Measurements from ENCODE around the gene PIP4K2B. TPM values are rescaled to one million over a fixed set of nuclear protein-coding genes. Genes with fewer than 3 reads are reported as not detected.

PIP4K2B gene
- total RNA-seq, 1 experiment from 2014 or later: 28.0 TPM

- no peaks in the 10 kb centered on the region for H3K4me1 ChIP-seq (ENCODE audit: insufficient read depth, low read length, poor library complexity, severe bottlenecking)
- TF ChIP-seq EZH2 (IDR thresholded peaks at IDR 0.05; ENCODE audit: borderline replicate concordance, low read depth, low read length, poor library complexity, severe bottlenecking): no peak
- TF ChIP-seq, protein P1, sequence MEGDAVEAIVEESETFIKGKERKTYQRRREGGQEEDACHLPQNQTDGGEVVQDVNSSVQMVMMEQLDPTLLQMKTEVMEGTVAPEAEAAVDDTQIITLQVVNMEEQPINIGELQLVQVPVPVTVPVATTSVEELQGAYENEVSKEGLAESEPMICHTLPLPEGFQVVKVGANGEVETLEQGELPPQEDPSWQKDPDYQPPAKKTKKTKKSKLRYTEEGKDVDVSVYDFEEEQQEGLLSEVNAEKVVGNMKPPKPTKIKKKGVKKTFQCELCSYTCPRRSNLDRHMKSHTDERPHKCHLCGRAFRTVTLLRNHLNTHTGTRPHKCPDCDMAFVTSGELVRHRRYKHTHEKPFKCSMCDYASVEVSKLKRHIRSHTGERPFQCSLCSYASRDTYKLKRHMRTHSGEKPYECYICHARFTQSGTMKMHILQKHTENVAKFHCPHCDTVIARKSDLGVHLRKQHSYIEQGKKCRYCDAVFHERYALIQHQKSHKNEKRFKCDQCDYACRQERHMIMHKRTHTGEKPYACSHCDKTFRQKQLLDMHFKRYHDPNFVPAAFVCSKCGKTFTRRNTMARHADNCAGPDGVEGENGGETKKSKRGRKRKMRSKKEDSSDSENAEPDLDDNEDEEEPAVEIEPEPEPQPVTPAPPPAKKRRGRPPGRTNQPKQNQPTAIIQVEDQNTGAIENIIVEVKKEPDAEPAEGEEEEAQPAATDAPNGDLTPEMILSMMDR (conservative IDR thresholded peaks at IDR 0.05; ENCODE audit: low read depth, low read length): no peak
- intact Hi-C loops (cut with micrococcal nuclease; ENCODE audit: unreplicated experiment): no loop called here
- H3K27me3 ChIP-seq (replicated peaks; ENCODE audit: insufficient read depth, low read depth, low read length, poor library complexity): no peaks in the 10 kb centered on the region
- BruUV-seq (replicated peaks): no TSS peak
- H3K9me3 ChIP-seq (ENCODE audit: low read depth, low read length, poor library complexity, severe bottlenecking): no peaks in the 10 kb centered on the region
- ChIA-PET POLR2A (ENCODE audit: low non-redundant PET) (no interaction called here), CTCF (no interaction called here)
- H3K36me3 ChIP-seq (ENCODE audit: insufficient read depth, low read length, poor library complexity, severe bottlenecking): peaks cover 12% of the 10 kb centered on the region
- H3K27ac ChIP-seq (ENCODE audit: low read depth, low read length, poor library complexity, severe bottlenecking): no peak overlapping the region
- H3K4me3 ChIP-seq (ENCODE audit: low read depth, low read length, poor library complexity, severe bottlenecking): no peak overlapping the region
- no peak for DNase-seq (ENCODE audit: low spot score)
Observed at GRCh38 chr17:38717139-38717745, 82.1 kb downstream of the PIP4K2B start.

- BruUV-seq (replicated peaks): no TSS peak
- H3K36me3 ChIP-seq (ENCODE audit: insufficient read depth, low read length, poor library complexity, severe bottlenecking): peaks cover 12% of the 10 kb centered on the region
- POLR2A ChIA-PET (ENCODE audit: low non-redundant PET): no interaction called here
- intact Hi-C loops (cut with micrococcal nuclease; ENCODE audit: unreplicated experiment): no loop called here
- H3K4me3 ChIP-seq (ENCODE audit: low read depth, low read length, poor library complexity, severe bottlenecking): no peak overlapping the region
- no peak overlapping the region for H3K27ac ChIP-seq (ENCODE audit: low read depth, low read length, poor library complexity, severe bottlenecking)
- H3K27me3 ChIP-seq (replicated peaks; ENCODE audit: insufficient read depth, low read depth, low read length, poor library complexity): no peaks in the 10 kb centered on the region
- H3K4me1 ChIP-seq (ENCODE audit: insufficient read depth, low read length, poor library complexity, severe bottlenecking): no peaks in the 10 kb centered on the region
- H3K9me3 ChIP-seq (ENCODE audit: low read depth, low read length, poor library complexity, severe bottlenecking): no peaks in the 10 kb centered on the region
- CTCF ChIA-PET: no interaction called here
- no peak for TF ChIP-seq EZH2 (IDR thresholded peaks at IDR 0.05; ENCODE audit: borderline replicate concordance, low read depth, low read length, poor library complexity, severe bottlenecking)
- no peak for DNase-seq (ENCODE audit: low spot score)
Observed at GRCh38 chr17:38716368-38717005, 82.9 kb downstream of the PIP4K2B start.

Small RNA genes within 50 kb of the gene (microRNA-seq; reads per million reads assigned to microRNA genes)
- gene MIR4726 (1.3 reads per million), gene MIR4727 (1.1 reads per million)

Other genes with a start within 250 kb of the PIP4K2B start
- gene SRCIN1, start 193.6 kb downstream of the PIP4K2B start, total RNA-seq (2021): 1.6 and 3.5 TPM in 2 replicates
- gene EPOP, start 124.6 kb downstream of the PIP4K2B start, total RNA-seq (2021): 4.0 and 5.9 TPM in 2 replicates
- 41.4 and 59.5 TPM in 2 replicates for gene MLLT6, start 94.3 kb downstream of the PIP4K2B start, total RNA-seq (2021)
- 6.6 and 8.5 TPM in 2 replicates for gene CISD3, start 69.2 kb downstream of the PIP4K2B start, total RNA-seq (2021)
- gene PCGF2, start 51.2 kb downstream of the PIP4K2B start, total RNA-seq (2021): 34.4 and 42.0 TPM in 2 replicates
- gene PSMB3, start 46.8 kb downstream of the PIP4K2B start, total RNA-seq (2021): 217 and 232 TPM in 2 replicates
- 13.5 and 14.1 TPM in 2 replicates for gene CWC25, start 25.8 kb upstream of the PIP4K2B start, total RNA-seq (2021)
- 764 and 879 TPM in 2 replicates for gene RPL23, start 54.2 kb upstream of the PIP4K2B start, total RNA-seq (2021)
- 76.9 and 78.3 TPM in 2 replicates for gene LASP1, start 70.5 kb upstream of the PIP4K2B start, total RNA-seq (2021)
- gene FBXO47, start 167.8 kb upstream of the PIP4K2B start, total RNA-seq (2021): not detected in 2 replicates